GM19238 (cell line): ENCODE measurements around the gene MECR.

ENCODE experiments used
- DNase-seq: peaks from one replicate; pipeline ENCODE4 v3.0.0; 2011; ENCODE audit warnings: low spot score; ENCODE audit not compliant: insufficient read length

The MECR gene

DNA sequence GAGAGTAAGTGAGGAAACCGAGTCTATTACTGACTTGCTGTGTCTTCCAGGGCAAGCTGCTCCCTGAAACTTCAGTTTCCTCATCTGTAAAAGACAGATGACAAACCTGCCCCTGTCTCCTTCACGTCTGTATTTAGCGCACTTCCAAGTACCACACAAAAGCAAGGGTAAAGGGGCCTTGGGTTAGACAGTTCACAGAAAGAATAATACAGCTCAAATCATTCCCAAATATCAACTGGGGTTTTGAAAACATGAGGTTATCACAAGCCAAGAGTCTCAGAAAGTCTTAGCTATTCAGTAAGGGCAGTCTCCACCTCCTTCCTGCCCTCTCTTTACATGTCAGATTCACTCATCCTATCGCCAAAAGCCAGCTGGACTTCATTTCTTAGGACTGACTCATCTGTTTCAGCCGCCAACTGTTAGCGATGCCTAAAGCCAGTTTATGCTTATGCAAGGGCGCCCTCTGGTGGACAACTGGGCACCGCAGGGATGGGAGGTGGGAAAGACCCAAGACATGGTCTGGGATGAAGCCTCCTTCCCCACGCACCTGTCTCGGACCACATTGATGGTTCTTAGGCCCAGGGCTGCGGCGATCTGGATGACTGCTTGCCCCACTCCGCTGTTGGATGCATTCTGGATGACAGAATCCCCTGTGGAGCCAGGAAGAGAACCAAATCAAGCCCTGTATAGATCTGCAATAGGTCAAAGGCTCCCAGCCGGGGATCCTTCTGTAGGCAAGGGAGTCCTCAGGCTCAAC is 28.0 kb downstream of the MECR start:
- peak; percentile 82 for DNase-seq

DNA sequence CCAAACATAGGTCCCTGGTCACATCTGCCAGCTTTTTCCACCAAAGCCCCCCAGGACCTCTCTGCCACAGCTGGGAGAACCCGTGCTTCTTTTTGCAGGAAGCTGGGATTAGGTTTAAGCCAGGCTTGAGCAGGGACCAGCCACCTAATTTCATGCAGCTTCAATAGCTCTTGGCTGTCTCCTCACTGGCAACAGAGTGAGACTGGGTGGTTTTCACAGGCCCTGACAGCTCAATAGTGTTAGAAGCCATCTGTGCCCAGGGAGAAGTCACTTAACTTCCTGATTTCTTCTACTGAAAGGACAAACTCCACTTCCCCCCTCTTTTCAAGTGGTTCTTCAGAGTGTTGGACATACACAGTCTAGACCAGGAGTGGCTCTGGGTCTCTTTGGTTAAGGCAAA is 28.7 kb downstream of the MECR start:
- DNase-seq: no peak

DNA sequence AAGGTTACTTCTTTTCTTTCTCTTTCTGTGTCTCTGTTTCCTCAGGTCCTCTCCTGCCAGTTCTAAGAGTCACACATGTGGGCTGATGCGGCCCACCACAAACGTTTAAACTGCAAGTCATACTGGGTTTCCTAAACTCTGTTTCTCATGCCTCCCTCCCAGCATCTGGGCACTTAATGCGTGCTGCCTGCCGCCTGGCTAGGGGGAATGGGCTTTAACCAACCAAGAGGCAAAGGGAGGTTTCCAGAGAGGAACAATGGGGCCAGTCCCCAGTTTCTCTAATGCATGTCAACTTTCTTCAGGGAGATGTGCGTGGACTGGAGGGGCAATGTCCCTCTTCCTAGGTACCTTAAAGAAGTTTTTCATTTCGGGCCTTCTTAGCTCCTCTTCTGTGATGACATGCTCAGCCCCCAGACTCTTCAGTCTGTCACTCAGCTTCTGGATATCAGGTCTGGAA is 29.1 kb downstream of the MECR start:
- DNase-seq: no peak

DNA sequence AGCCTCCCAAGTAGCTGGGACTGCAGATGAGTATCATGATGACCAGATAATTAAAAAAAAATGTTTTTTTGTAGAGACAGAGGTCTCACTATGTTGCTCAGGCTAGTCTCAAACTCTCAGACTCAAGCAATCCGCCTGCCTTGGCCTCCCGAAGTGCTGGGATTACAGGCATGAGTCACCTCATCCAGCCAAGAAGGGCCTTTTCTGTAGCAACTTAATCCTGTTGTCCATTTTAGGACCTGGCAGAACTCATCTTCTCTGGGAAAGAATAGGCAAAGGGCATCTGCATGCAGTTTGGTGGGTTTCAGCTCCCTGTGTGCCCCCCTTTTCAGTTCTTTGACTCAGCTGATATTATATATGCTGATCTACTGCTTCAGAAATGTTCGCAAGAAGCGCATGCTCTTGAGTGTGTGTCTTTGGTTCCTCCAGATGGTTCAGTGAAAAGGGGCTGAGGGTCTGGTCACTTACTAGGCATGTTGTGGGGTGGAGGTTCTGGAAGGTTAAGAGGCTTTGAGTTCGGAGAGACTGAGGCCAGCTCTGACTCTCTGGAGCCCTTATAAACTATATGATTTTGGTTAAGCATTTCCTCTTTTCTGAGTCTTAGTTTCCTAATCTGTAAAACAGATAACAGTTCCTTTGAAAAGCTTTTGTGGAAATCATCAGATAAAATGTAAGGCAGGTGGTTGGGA is 29.7 kb downstream of the MECR start:
- DNase-seq: no peak

DNA sequence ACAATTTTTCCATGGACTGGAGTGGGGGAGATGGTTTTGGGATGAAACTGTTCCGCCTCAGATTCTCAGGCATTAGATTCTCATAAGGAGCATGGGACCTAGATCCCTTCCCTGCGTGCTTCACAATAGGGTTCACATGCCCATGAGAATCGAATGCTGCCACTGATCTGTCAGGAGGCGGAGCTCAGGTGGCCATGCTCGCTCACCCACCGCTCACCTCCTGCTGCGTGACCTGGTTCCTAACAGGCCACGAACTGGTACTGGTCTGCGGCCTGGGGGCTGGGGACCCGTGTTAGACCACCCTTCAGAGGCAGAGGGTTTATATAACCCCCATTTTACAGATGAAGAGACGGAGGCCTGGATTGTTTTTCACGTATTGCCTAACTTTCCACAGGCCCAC is 32.7 kb downstream of the MECR start:
- no peak for DNase-seq

DNA sequence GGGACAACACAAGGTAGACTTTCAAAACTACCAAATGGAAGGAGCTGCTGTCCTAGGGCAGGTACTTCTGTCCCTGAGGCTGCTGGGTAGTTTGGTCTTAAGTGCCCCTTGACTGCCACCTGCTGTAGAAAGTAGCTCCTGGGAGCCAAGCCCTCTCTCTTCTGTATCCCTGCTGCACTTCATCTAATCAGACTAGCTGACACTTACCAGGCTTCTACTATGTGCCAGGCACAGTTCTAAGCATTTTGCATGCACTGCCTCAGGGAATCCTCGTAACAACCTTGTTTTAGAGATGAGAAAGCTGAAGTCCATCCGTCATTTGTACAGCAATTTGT is 33.2 kb downstream of the MECR start:
- no peak for DNase-seq

DNA sequence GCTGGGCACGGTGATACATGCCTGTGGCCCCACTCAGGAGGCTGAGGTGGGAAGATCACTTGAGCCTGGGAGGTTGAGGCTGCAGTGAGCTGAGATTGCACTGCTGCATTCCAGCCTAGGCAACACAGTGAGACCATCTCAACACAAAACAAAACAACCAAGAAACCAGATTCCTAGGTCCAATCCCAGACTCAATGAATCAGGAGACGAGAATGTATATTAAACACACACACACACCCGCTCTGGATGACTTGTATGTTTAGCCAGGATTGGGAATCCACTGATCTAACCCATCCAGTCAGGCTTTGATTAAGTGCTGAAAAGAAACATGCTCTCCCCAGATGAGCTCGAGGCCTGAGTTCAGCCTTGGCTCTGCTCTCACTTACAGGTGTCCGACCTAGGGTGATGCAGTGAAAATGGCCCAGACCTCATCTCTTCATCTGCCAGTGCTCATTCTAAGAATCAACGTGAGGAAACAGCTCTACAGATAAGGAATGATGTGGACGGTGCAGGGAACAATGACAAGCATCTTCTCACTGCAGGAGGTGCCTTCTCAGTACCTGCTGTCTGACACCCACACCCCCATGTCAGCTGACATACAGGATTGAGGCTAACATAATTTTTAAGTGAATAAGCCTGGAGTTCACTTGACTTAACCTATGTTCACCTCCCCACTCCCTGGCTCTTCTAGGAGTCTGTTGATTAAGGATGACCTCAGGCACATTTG is 33.7 kb downstream of the MECR start:
- no peak for DNase-seq

DNA sequence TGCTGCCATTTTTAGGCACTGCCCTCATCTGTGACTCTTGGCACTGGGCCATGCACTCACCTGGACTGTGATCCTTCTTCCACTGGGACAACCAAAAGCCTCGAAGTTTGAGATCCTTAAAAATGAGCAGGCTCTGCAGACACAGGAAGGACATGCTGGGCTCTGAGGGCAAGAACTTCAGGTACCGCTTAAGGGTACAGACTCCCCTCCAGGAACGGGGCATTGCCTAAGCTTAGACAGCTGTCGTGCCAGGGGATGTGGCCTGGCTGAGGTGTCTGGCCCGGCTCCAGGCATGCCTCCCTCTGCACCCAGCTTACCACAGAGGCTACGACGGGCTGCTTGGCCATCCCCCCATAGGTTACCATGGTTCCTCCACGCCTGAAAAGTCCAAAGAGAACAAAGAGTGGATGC is 34.8 kb downstream of the MECR start:
- DNase-seq: no peak

DNA sequence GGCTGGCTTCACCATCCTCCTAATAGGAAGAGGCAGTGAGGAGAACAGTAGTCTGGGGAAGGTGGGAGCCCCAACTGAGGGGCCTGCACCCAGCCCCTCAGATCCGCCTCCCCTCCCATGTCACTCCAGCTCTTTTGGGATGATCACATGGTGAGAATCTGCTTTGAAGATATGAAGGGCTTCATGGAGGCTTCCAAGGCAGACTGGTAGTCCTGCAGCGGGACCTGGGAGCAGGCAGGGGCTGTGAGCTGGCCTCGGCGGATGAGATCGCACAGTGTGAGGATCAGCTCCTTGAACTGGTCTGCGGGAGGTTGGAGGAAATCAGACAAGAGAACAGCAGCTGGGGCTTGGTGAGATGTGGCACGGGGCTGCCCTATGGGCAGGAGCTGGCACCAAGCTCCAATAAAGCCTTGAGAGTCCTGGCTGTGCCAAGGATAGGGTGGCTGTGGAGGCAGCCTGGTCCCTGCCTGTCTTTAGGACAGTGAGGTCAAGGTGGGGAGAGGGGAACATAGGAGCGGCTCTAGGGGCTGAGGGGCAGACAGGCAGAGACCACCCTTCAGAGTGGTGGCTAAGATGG is 36.8 kb downstream of the MECR start:
- DNase-seq: no peak

DNA sequence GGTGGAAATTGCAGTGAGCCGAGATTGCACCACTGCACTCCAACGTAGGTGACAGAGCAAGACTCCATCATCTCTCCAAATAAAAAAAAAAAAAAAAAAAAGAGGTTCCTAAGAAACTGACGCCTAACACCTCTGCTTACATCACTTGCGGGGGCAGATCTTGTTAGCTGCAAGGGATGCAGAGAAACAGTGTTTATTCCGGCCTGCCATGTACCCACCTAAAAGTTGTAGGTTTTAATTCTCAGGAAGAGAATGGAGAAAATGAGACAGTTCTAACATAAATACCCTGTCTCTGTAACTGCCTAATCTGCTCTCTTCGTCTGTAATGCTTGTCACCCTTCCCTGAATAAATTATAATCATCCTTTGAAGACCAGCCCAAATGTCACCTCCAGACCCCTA is 40.0 kb downstream of the MECR start:
- DNase-seq: no peak

DNA sequence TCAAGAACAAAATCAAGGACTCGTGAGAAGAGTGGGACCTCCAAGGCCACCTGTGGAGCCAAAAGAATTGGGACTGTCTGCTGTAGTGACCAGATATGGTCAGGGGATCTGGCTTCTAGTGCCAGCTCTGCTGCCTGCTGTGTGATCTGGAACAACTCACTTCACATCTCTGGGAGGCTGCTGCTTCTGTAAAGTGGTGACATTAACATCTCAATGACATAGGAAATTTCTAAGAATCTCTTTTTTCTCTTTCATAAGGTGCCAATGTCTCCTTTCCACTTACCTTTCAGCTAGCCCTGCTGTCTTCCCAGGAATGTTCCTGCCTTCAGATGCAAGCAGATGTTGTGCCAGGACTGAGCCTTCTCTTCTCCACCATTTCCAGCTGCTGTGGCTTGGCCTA is 44.0 kb downstream of the MECR start:
- no peak for DNase-seq

DNA sequence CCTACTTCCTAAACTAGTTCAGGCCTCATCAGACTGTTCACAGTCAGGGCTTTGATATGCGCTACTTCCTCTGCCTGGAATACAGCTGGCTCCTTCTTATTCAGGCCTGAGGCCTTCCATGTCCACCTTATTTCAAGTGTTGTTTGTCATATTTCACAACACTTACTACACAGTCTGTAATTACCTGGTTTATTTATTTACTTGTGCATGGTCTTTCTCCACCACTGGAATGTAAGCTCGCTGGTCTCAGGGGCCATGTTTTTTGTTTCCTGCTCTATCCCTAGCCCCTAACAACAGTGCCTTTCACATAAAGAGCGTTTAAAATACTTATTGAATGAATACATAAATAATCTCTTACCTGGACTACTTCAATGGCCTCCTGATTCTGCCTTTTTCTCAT is 44.5 kb downstream of the MECR start:
- no peak for DNase-seq

DNA sequence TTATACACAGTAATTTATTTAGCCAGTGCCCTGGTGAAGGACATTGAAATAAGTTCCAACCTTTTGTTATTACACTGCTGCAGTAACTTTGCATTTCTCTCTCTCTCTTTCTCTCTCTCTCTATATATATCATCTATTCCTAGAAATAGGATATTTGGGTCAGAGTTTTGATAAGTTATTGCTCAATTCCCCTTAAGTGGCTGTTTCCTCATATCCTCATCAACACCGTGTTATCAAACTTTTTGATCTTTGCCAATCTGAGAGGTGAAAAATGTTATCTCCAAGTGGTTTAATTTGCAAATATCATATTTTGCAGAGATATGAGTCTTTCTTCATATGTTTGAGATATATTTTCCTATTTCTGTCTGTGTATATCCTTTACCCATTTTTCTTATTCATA is 47.4 kb downstream of the MECR start:
- no peak for DNase-seq

DNA sequence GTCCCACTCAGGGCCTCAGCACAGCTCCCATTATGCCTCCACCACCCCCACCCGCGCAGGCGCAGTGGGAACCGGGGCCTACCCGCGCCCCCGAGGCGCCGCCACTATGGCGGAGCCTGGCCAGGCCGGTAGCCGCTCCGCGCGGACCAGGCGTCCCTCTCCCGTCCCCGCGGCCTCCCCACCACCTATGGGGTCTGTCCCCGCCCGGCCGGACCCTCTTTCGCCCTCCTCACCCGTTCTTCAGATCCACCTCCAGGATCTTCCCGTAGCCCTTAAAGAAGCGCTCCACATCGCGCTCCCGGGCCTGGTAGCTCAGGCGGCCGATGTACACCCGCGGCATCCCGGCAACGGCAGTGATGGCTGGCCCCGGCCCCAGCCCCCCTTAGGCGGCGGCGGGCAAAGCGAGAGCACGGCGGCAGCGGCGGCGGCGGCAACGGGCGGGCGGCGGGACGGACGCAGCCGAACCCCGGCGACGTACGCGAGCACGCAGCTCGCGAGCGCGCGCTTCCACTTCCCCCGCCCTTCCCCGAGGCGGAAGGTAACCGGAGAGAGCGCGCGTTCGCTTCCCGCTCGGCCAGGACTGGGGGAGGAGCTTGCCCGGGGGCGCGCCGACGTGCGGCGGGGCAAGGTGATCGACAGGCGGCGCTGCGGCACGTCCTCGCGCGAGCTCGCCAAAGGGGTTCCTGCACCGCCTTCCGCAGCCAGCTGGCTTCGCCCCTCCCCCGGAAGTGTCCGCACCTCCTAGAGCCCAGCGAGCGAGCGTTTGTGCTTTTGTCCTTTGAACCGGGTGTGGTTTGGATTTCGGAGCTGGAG is 49.1 kb downstream of the MECR start, which contains the start of gene SRSF4:
TSS of gene SRSF4 (minus strand) at position 488 of the 813 bp plus-strand sequence. CDS start at position 340, 148 bp downstream.
- peak; percentile 99 for DNase-seq

DNA sequence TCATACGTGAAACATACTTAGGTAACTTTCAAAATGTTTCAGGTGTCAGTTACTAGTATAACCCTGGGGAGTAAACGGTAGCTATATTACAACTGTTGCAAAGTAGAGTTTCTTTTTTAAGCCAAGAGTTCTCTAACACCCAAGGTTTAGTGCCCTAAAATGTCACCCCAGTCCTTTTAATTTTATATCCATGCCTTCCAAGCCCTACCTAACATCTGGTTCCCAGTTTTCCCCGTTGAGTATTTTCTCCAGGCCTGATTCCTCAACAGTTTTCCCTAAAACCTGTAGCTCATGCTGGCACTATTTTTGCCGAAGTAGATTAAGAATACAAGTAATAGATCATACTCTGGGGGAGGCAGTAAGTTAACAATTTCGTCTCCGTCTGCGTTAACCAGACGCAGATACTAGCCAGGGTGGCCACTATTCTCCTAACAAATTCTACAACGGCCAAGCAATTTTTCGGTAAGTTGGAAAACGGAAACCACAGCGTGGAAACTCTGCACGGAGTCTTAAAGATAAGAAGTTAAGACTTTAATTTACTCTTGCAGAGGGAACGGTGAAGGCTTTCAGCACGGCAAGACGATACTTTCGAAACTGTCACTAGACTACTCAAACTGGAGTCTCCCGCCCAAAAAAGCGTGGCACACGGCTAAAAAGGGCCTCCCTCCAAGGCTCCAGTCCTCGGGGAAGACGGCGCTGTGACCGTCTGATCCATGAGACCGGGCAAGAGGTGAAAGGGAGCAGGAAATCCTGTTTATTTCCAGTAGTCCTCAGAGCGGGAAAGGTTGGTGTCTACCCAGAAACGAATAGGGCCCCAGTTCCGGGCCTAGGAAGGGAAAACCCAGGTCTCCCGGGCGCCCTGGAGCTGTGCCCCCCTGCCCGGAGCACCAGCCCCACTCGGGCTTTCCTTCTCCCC is 50.0 kb downstream of the MECR start:
- DNase-seq: no peak

DNA sequence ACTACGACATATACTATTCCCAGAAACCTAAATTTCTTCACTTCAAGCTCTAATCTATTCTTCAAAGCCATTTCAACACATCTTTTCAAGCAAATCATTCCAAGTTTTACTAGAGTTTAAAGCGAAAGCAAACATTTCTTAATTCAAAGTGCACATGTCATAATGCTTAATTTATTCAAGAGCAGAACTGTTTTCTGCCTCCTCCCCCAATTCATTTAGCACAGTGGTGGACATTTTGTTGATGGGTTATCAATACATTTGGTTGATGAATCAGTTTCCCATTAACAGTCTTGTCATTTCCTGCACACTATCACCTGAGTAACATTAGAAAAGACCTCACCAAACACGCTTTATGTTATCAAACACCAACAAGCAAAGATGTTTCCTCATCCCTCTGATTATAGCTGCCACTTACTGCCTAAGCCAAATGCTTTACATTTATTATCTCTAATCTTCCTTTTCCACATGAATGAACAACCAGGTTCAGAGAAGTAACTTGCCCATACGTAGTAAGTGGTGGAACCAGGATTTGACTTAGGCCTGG is 51.0 kb downstream of the MECR start:
- DNase-seq: no peak

DNA sequence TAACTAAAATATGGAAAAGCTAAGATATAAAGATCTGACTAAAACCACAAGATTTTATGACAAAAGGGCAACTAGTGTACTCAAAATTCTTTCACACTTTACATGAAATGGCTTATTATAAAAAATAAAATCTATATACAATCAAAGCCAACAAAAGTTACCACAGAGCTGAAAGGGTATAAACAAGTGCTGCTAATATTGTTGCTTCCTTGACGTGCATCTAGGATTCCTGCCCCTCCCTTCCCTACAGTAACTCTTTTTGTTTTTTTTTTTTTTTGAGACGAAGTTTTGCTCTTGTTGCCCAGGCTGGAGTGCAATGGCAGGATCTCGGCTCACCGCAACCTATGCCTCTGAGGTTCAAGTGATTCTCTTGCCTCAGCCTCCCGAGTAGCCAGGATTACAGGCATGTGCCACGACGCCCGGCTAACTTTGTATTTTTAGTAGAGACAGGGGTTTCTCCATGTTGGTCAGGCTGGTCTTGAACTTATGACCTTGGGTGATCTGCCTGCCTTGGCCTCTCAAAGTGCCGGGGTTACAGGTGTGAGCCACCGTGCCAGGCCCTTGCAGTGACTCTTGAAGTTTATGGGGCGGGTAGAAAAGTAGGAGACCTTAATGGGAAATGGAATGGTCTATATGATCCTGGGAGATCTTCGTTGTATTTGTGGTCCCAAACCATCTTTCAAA is 53.6 kb downstream of the MECR start:
- no peak for DNase-seq

DNA sequence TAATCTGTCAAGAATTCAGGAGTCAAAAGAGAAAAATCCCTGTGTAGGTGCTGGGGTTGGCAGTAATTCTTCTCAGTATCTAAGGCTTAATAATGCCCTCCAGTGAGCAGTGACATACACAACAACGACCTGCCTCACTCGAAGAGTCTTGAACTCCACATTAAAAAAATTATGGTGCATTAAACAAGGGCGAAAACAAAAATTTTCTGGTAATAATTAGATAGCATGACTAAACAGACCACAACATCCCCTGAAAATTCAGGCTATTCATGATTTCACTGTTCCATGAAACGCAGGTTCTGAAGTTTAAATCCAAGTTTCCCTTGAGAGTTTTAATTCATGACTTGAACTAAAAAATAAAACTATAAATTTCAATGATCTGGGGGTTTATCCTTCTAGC is 54.2 kb downstream of the MECR start:
- no peak for DNase-seq

DNA sequence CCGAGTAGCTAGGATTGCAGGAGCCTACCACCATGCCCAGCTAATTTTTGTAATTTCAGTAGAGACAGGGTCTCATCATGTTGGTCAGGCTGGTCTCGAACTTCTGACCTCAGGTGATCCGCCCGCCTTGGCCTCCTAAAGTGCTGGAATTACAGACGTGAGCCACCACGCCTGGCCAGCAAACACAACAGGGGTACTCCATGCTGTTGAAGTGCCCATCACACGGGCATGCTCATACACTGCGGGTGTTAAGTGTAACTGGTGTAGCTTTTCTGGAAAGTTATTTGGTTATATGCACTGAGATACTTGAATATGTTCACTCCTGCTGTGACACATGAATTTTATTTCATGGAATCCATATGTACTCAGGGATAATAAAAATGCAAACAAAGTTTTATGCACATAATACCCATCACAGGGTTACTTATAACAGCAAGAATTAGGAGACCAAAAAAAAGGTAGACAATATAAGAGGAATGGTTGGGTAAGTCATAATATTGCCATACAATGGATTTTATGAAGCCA is 58.3 kb downstream of the MECR start:
- DNase-seq: no peak
